ENCODE results near the gene MAEL. TPM values are rescaled to one million over a fixed set of nuclear protein-coding genes. Genes with fewer than 3 reads are reported as not detected.

MAEL gene
- total RNA-seq, 1 experiment from 2014 or later, result not detected

GRCh38 chr1:166980818-166981217 lies 8.3 kb upstream of the MAEL start:
- H3K4me3 Mint-ChIP-seq (ENCODE audit: unreplicated experiment), result no peak overlapping the region
- BruUV-seq (replicated peaks), result no TSS peak
- Histone ChIP-seq H3K4me3 (ENCODE audit: low read depth, low read length) (no peak overlapping the region), H3K4me1 (no peaks in the 10 kb centered on the region), H3K36me3 (ENCODE audit: control insufficient read depth, insufficient read depth, low read length) (no peaks in the 10 kb centered on the region), H3K9me3 (no peaks in the 10 kb centered on the region), H3K27me3 (replicated peaks; ENCODE audit: control insufficient read depth, insufficient read depth, low read length) (no peaks in the 10 kb centered on the region; the same call in 1 of the 2 replicates)
- ChIA-PET POLR2A (no interaction called here), CTCF (no interaction called here)
- intact Hi-C loops (cut with micrococcal nuclease; ENCODE audit: unreplicated experiment), result no loop called here
- H3K27ac Mint-ChIP-seq (ENCODE audit: unreplicated experiment), result no peak overlapping the region
- no peaks in the 10 kb centered on the region for H3K9me3 Mint-ChIP-seq (ENCODE audit: unreplicated experiment)
- no peak for TF ChIP-seq CTCF (IDR thresholded peaks at IDR 0.05; ENCODE audit: insufficient read depth in 1 of 2, low read depth in 1 of 2, low read length in 1 of 2, severe bottlenecking in 1 of 2, unreplicated experiment in 1 of 2)
- DNase-seq, result no peak
- H3K36me3 Mint-ChIP-seq (ENCODE audit: insufficient read depth, unreplicated experiment), result no peaks in the 10 kb centered on the region
- no peaks in the 10 kb centered on the region for H3K4me1 Mint-ChIP-seq (ENCODE audit: low read depth, unreplicated experiment)
- peaks cover 20% of the 10 kb centered on the region for H3K27me3 Mint-ChIP-seq (ENCODE audit: insufficient read depth, unreplicated experiment)

- no peak for TF ChIP-seq CTCF (IDR thresholded peaks at IDR 0.05; ENCODE audit: insufficient read depth in 1 of 2, low read depth in 1 of 2, low read length in 1 of 2, severe bottlenecking in 1 of 2, unreplicated experiment in 1 of 2)
- CTCF ChIA-PET, result no interaction called here
- peaks cover 20% of the 10 kb centered on the region for H3K27me3 Mint-ChIP-seq (ENCODE audit: insufficient read depth, unreplicated experiment)
- BruUV-seq (replicated peaks), result no TSS peak
- H3K4me1 ChIP-seq, result no peaks in the 10 kb centered on the region
- H3K36me3 ChIP-seq (ENCODE audit: control insufficient read depth, insufficient read depth, low read length), result no peaks in the 10 kb centered on the region
- H3K4me1 Mint-ChIP-seq (ENCODE audit: low read depth, unreplicated experiment), result no peaks in the 10 kb centered on the region
- no peaks in the 10 kb centered on the region for H3K36me3 Mint-ChIP-seq (ENCODE audit: insufficient read depth, unreplicated experiment)
- POLR2A ChIA-PET, result no interaction called here
- no peaks in the 10 kb centered on the region for H3K9me3 Mint-ChIP-seq (ENCODE audit: unreplicated experiment)
- H3K27me3 ChIP-seq (replicated peaks; ENCODE audit: control insufficient read depth, insufficient read depth, low read length), result no peaks in the 10 kb centered on the region
- H3K4me3 Mint-ChIP-seq (ENCODE audit: unreplicated experiment), result no peak overlapping the region
- H3K4me3 ChIP-seq (ENCODE audit: low read depth, low read length), result no peak overlapping the region
- DNase-seq, result no peak
- no peaks in the 10 kb centered on the region for H3K9me3 ChIP-seq
- intact Hi-C loops (cut with micrococcal nuclease; ENCODE audit: unreplicated experiment), result no loop called here
- H3K27ac Mint-ChIP-seq (ENCODE audit: unreplicated experiment), result no peak overlapping the region
Measured at GRCh38 chr1:166981589-166981988, 7.5 kb upstream of the MAEL start.

DNA sequence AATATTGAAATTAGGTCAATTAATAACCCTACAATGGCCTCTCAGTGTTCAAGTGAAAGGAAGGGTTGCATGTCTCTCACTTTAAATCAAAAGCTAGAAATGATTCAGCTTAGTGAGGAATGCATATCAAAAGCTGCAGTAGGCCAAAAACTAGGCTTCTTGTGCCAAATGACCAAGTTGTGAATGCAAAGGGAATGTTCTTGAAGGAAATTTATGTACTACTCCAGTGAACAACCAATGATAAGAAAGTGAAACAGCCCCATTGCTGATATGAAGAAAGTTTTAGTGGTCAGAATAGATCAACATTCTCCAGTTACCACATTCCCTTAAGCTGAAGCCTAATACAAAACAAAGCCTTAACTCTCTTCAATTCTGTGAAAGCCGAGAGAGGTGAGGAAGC lies 10.0 kb downstream of the MAEL start:
- TF ChIP-seq CTCF (IDR thresholded peaks at IDR 0.05; ENCODE audit: insufficient read depth in 1 of 2, low read depth in 1 of 2, low read length in 1 of 2, severe bottlenecking in 1 of 2, unreplicated experiment in 1 of 2), result no peak
- Histone ChIP-seq H3K4me3 (ENCODE audit: low read depth, low read length) (no peak overlapping the region), H3K27me3 (replicated peaks; ENCODE audit: control insufficient read depth, insufficient read depth, low read length) (no peaks in the 10 kb centered on the region), H3K4me1 (no peaks in the 10 kb centered on the region), H3K9me3 (no peaks in the 10 kb centered on the region), H3K36me3 (ENCODE audit: control insufficient read depth, insufficient read depth, low read length) (no peaks in the 10 kb centered on the region)
- intact Hi-C loops (cut with micrococcal nuclease; ENCODE audit: unreplicated experiment), result no loop called here
- Mint-ChIP-seq H3K27ac (ENCODE audit: unreplicated experiment) (no peak overlapping the region), H3K4me3 (ENCODE audit: unreplicated experiment) (no peak overlapping the region), H3K9me3 (ENCODE audit: unreplicated experiment) (no peaks in the 10 kb centered on the region), H3K36me3 (ENCODE audit: insufficient read depth, unreplicated experiment) (no peaks in the 10 kb centered on the region), H3K27me3 (ENCODE audit: insufficient read depth, unreplicated experiment) (peaks cover 8% of the 10 kb centered on the region), H3K4me1 (ENCODE audit: low read depth, unreplicated experiment) (peaks cover 4% of the 10 kb centered on the region)
- CTCF ChIA-PET, result no interaction called here
- DNase-seq, result no peak
- BruUV-seq (replicated peaks), result no TSS peak
- POLR2A ChIA-PET, result no interaction called here

Data from Caco-2 (cell line).